Measurements from ENCODE around the gene PARM1.

The PARM1 gene

GRCh38 chr4:74969507-74970474, 36.9 kb downstream of the PARM1 start (continued):
- TF ChIP-seq TRIM28 (IDR thresholded peaks at IDR 0.05; ENCODE audit: borderline replicate concordance, low read length): no peak
- TF ChIP-seq ZNF146 (tag by site-specific recombination; IDR thresholded peaks at IDR 0.05): no peak
- no peak for TF ChIP-seq ZBTB20 (tag by site-specific recombination; IDR thresholded peaks at IDR 0.05)
- TF ChIP-seq ZBTB7A (tag by site-specific recombination; IDR thresholded peaks at IDR 0.05; ENCODE audit: low read depth): no peak

- Histone ChIP-seq H3K27ac (ENCODE audit: extremely low read depth, low read depth, low read length) (no peak overlapping the region), H3K4me1 (ENCODE audit: control insufficient read depth, insufficient read depth, low read length) (no peaks in the 10 kb centered on the region), H3K36me3 (ENCODE audit: control insufficient read depth in 2 of 2, insufficient read depth in 1 of 2, low read length in 2 of 2) (no peaks in the 10 kb centered on the region), H3K9me3 (ENCODE audit: control insufficient read depth, insufficient read depth, low read depth, low read length) (no peaks in the 10 kb centered on the region), H3K4me3 (ENCODE audit: low read depth, low read length) (no peak overlapping the region)
- CTCF ChIA-PET: interaction anchor here (0.6 to 0.8 kb wide), 2 partner anchors 33 to 97 kb away, joined by 3 read pairs; no protein-coding TSS in a partner anchor
- POLR2A ChIA-PET: no interaction called here
- no peak for TF ChIP-seq ZNF548 (tag by site-specific recombination; IDR thresholded peaks at IDR 0.05)
- no peak for TF ChIP-seq ZNF549 (tag by site-specific recombination; IDR thresholded peaks at IDR 0.05)
- no peak for TF ChIP-seq ZBTB17 (tag by site-specific recombination; IDR thresholded peaks at IDR 0.05)
- no peak for TF ChIP-seq ZNF2 (tag by site-specific recombination; IDR thresholded peaks at IDR 0.05)
Observed at GRCh38 chr4:74970577-74970976, 37.7 kb downstream of the PARM1 start.

DNA sequence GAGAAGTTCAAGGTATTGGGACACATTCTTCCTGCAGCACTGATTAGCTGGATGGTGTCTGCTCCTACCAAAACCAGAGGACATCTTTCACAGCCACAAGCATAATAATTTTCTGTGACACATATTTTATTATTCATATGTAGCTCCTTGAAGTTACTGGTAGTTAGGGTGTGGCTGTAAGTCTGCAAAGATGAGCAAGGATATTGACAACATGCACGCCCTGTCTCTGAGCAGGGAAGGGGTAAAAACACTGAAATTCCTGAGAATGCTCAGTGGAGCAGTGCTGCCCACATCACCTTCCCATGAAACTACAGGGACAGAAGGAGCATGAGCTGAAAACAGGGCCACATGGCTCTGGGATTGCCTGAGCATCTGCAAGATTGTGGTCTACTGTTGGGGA, 38.9 kb downstream of the PARM1 start:
- no peaks in the 10 kb centered on the region for H3K36me3 ChIP-seq (ENCODE audit: control insufficient read depth in 2 of 2, insufficient read depth in 1 of 2, low read length in 2 of 2)
- ChIA-PET CTCF (interaction anchor here (0.6 to 0.7 kb wide), 2 partner anchors 37 to 318 kb away, joined by 3 to 4 read pairs; no protein-coding TSS in a partner anchor), POLR2A (no interaction called here)
- TF ChIP-seq ZNF792 (tag by site-specific recombination; IDR thresholded peaks at IDR 0.05): no peak
- TF ChIP-seq ZNF670 (tag by site-specific recombination; IDR thresholded peaks at IDR 0.05; ENCODE audit: low read depth): no peak
- TF ChIP-seq, protein P1, sequence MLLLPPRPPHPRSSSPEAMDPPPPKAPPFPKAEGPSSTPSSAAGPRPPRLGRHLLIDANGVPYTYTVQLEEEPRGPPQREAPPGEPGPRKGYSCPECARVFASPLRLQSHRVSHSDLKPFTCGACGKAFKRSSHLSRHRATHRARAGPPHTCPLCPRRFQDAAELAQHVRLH (tag by site-specific recombination; IDR thresholded peaks at IDR 0.05): no peak
- TF ChIP-seq ZNF426 (tag by site-specific recombination; IDR thresholded peaks at IDR 0.05): no peak
- no peak for TF ChIP-seq GLI2 (tag by site-specific recombination; IDR thresholded peaks at IDR 0.05; ENCODE audit: borderline replicate concordance, low read depth)
- TF ChIP-seq GLIS1 (tag by site-specific recombination; IDR thresholded peaks at IDR 0.05): no peak
- TF ChIP-seq ZFP69B (tag by site-specific recombination; IDR thresholded peaks at IDR 0.05): no peak
- TF ChIP-seq, protein P2, sequence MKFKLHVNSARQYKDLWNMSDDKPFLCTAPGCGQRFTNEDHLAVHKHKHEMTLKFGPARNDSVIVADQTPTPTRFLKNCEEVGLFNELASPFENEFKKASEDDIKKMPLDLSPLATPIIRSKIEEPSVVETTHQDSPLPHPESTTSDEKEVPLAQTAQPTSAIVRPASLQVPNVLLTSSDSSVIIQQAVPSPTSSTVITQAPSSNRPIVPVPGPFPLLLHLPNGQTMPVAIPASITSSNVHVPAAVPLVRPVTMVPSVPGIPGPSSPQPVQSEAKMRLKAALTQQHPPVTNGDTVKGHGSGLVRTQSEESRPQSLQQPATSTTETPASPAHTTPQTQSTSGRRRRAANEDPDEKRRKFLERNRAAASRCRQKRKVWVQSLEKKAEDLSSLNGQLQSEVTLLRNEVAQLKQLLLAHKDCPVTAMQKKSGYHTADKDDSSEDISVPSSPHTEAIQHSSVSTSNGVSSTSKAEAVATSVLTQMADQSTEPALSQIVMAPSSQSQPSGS (tag by site-specific recombination; IDR thresholded peaks at IDR 0.05; ENCODE audit: low read depth): no peak
- no peak for TF ChIP-seq ZNF76 (tag by site-specific recombination; IDR thresholded peaks at IDR 0.05; ENCODE audit: borderline replicate concordance, low read depth)
- no peak for TF ChIP-seq ZNF510 (tag by site-specific recombination; IDR thresholded peaks at IDR 0.05; ENCODE audit: insufficient replicate concordance)
- TF ChIP-seq ZNF292 (tag by site-specific recombination; IDR thresholded peaks at IDR 0.05; ENCODE audit: borderline replicate concordance, low read depth): no peak
- TF ChIP-seq IKZF3 (tag by site-specific recombination; IDR thresholded peaks at IDR 0.05): no peak
- no peak for TF ChIP-seq BCL6B (tag by site-specific recombination; IDR thresholded peaks at IDR 0.05)
- no peak for TF ChIP-seq YY1 (tag by site-specific recombination; IDR thresholded peaks at IDR 0.05)
- TF ChIP-seq ZNF324 (tag by site-specific recombination; IDR thresholded peaks at IDR 0.05): no peak
- TF ChIP-seq PRDM1 (tag by site-specific recombination; IDR thresholded peaks at IDR 0.05): no peak
- TF ChIP-seq, protein P3, sequence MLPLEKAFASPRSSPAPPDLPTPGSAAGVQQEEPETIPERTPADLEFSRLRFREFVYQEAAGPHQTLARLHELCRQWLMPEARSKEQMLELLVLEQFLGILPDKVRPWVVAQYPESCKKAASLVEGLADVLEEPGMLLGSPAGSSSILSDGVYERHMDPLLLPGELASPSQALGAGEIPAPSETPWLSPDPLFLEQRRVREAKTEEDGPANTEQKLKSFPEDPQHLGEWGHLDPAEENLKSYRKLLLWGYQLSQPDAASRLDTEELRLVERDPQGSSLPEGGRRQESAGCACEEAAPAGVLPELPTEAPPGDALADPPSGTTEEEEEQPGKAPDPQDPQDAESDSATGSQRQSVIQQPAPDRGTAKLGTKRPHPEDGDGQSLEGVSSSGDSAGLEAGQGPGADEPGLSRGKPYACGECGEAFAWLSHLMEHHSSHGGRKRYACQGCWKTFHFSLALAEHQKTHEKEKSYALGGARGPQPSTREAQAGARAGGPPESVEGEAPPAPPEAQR (tag by site-specific recombination; IDR thresholded peaks at IDR 0.05): no peak
- no peak for TF ChIP-seq FEZF1 (tag by site-specific recombination; IDR thresholded peaks at IDR 0.05)
- no peak for TF ChIP-seq ZNF280C (tag by site-specific recombination; IDR thresholded peaks at IDR 0.05)
- H3K4me3 ChIP-seq (ENCODE audit: low read depth, low read length): no peak overlapping the region
- H3K4me1 ChIP-seq (ENCODE audit: control insufficient read depth, insufficient read depth, low read length): no peaks in the 10 kb centered on the region
- H3K9me3 ChIP-seq (ENCODE audit: control insufficient read depth, insufficient read depth, low read depth, low read length): no peaks in the 10 kb centered on the region
- H3K27ac ChIP-seq (ENCODE audit: extremely low read depth, low read depth, low read length): no peak overlapping the region
